SK-N-MC (cell line): ENCODE data around the gene ZNF428.

ENCODE experiments used
- EZH2 ChIP-seq: fragments of 200-600 bp; sonication (generic); IDR thresholded peaks from one replicate; pipeline ENCODE4 v1.6.1; 2017; ENCODE audit warnings: antibody characterized with exemption
- POLR2AphosphoS5 ChIP-seq: IDR thresholded peaks from 2 replicates; pipeline ENCODE4 v1.6.1; 2012; ENCODE audit warnings: mild to moderate bottlenecking, low read depth, low read length, borderline replicate concordance

GRCh38 chr19:43596842-43597461, 22.5 kb downstream of the ZNF428 start:
- TF ChIP-seq POLR2AphosphoS5 (no peak), EZH2 (no peak)
